ENCODE results near the gene APH1B. TPM values are rescaled to one million over a fixed set of nuclear protein-coding genes. Genes with fewer than 3 reads are reported as not detected.
A peak's percentile ranks its signal among the peaks of the same experiment; 100 is the strongest.

Gene APH1B
- total and polyA plus RNA-seq, 9 of the 15 experiments (the other 6 are each of a cell fraction or from before 2014, with no cell fraction given) = 5.1 to 9.7 (median 7.0) TPM

- no peaks in the 10 kb centered on the region for H3K79me2 ChIP-seq (ENCODE audit: control insufficient read depth, insufficient read depth, low read length)
- POLR2A ChIA-PET = interaction anchor here (0.6 kb wide), 1 partner anchor 83 kb away, joined by 3 read pairs; no protein-coding TSS in a partner anchor
- intact Hi-C loops (cut with micrococcal nuclease) (loop anchor here (10.0 kb wide), 1 partner anchor 332 kb away; no protein-coding TSS in a partner anchor), in situ Hi-C loops (cut with MboI) (loop anchor here (25.0 kb wide), 1 partner anchor 779 kb away; no protein-coding TSS in a partner anchor)
- H3K9me1 ChIP-seq (ENCODE audit: control insufficient read depth, insufficient read depth, low read length) = no peaks in the 10 kb centered on the region
- no peaks in the 10 kb centered on the region; a peak in 1 of 5 replicates for H3K4me1 ChIP-seq (replicated peaks in 1 of 2; ENCODE audit: control insufficient read depth in 2 of 2, insufficient read depth in 2 of 2, low read length in 2 of 2)
- no TSS peak for BruUV-seq (replicated peaks)
- no peaks in the 10 kb centered on the region for H3K27me3 ChIP-seq (ENCODE audit: control insufficient read depth in 2 of 2, insufficient read depth in 2 of 2, low read length in 2 of 2)
- H2AFZ ChIP-seq (ENCODE audit: low read depth, low read length) = no peak overlapping the region
- CTCF ChIA-PET (ENCODE audit: low intra/inter-chr PET ratio) = interaction anchor here (0.6 kb wide), 1 partner anchor 138 kb away, joined by 7 read pairs; no protein-coding TSS in a partner anchor
- no peaks in the 10 kb centered on the region for H4K20me1 ChIP-seq (replicated peaks; ENCODE audit: control insufficient read depth, insufficient read depth, low read length)
- no peak for FAIRE-seq
- H3K9ac ChIP-seq (ENCODE audit: insufficient read depth in 1 of 2, low read depth in 2 of 2, low read length in 2 of 2) = no peak overlapping the region
- peaks cover 8% of the 10 kb centered on the region; the same call in 1 of the 3 replicates for H3K36me3 ChIP-seq (ENCODE audit: control insufficient read depth, insufficient read depth, low read length)
- H3K4me2 ChIP-seq (ENCODE audit: insufficient read depth, low read length) = no peak overlapping the region
- TF ChIP-seq CEBPG (CRISPR knock-in tag; IDR thresholded peaks at IDR 0.05) (no peak), CEBPG (tag; conservative IDR thresholded peaks at IDR 0.05 in 1 of 2, IDR thresholded peaks at IDR 0.05 in 1 of 2) (peak; percentile 27 to 40; a peak in 1 of 4 replicates), HIVEP1 (CRISPR knock-in tag; IDR thresholded peaks at IDR 0.05) (no peak), CEBPB (tag; IDR thresholded peaks at IDR 0.05) (peak; percentile 87)
- no peak overlapping the region for H3K4me3 ChIP-seq
- H3K9me3 ChIP-seq (replicated peaks; ENCODE audit: control insufficient read depth, insufficient read depth, low read depth, low read length) = no peaks in the 10 kb centered on the region
- DNase-seq (ENCODE audit: extremely low read depth in 1 of 4, low spot score in 3 of 4) = no peak
- H3K27ac ChIP-seq (ENCODE audit: extremely low read depth, low read depth, low read length) = no peak overlapping the region
- ATAC-seq = peak; percentile 50; the same call in 1 of the 3 replicates
- WGBS (ENCODE audit: insufficient coverage, low coverage, missing lambda C conversion rate) = 74% methylated on average over 9 of the region's 9 CpGs
These were observed 5.7 kb downstream of the APH1B start for GRCh38 chr15:63283126-63283525.

GRCh38 chr15:63284335-63284734 lies 6.9 kb downstream of the APH1B start:
- intact Hi-C loops (cut with micrococcal nuclease) = loop anchor here (10.0 kb wide), 1 partner anchor 330 kb away; no protein-coding TSS in a partner anchor
- ATAC-seq (no peak), FAIRE-seq (no peak)
- TF ChIP-seq ZNF282 (CRISPR knock-in tag; IDR thresholded peaks at IDR 0.05) = no peak
- TF ChIP-seq NFYB (IDR thresholded peaks at IDR 0.05; ENCODE audit: extremely low read depth, insufficient read length) = no peak
- no peak for TF ChIP-seq THAP12 (CRISPR knock-in tag; IDR thresholded peaks at IDR 0.05)
- no peak for TF ChIP-seq RBFOX2 (IDR thresholded peaks at IDR 0.05; ENCODE audit: low read depth, low read length)
- TF ChIP-seq ATF1 (CRISPR knock-in tag; IDR thresholded peaks at IDR 0.05) = no peak
- TF ChIP-seq ATF1 (tag; IDR thresholded peaks at IDR 0.05) = 0 out of 2 replicates have a peak, but pooled peaks have one; percentile 11
- TF ChIP-seq ZNF134 (CRISPR knock-in tag; conservative IDR thresholded peaks at IDR 0.05) = no peak

More at GRCh38 chr15:63284335-63284734, 6.9 kb downstream of the APH1B start:
- in situ Hi-C loops (cut with MboI) = loop anchor here (25.0 kb wide), 1 partner anchor 778 kb away; no protein-coding TSS in a partner anchor
- no peaks in the 10 kb centered on the region for H3K27me3 ChIP-seq (ENCODE audit: control insufficient read depth in 2 of 2, insufficient read depth in 2 of 2, low read length in 2 of 2)
- no peaks in the 10 kb centered on the region for H3K79me2 ChIP-seq (ENCODE audit: control insufficient read depth, insufficient read depth, low read length)
- no peak for DNase-seq (ENCODE audit: extremely low read depth in 1 of 4, low spot score in 3 of 4)
- ChIA-PET CTCF (ENCODE audit: low intra/inter-chr PET ratio) (no interaction called here), POLR2A (interaction anchor here (1.2 kb wide), 1 partner anchor 221 kb away, joined by 3 read pairs; no protein-coding TSS in a partner anchor)
- 80% methylated on average over 6 of the region's 6 CpGs for WGBS (ENCODE audit: insufficient coverage, low coverage, missing lambda C conversion rate)
- H3K27ac ChIP-seq (ENCODE audit: extremely low read depth, low read depth, low read length) = no peak overlapping the region
- H3K4me2 ChIP-seq (ENCODE audit: insufficient read depth, low read length) = no peak overlapping the region
- H3K9me3 ChIP-seq (replicated peaks; ENCODE audit: control insufficient read depth, insufficient read depth, low read depth, low read length) = no peaks in the 10 kb centered on the region
- BruUV-seq (replicated peaks) = no TSS peak
- H3K4me1 ChIP-seq (replicated peaks in 1 of 2; ENCODE audit: control insufficient read depth in 2 of 2, insufficient read depth in 2 of 2, low read length in 2 of 2) = no peaks in the 10 kb centered on the region
- H4K20me1 ChIP-seq (replicated peaks; ENCODE audit: control insufficient read depth, insufficient read depth, low read length) = no peaks in the 10 kb centered on the region
- H3K4me3 ChIP-seq = no peak overlapping the region
- no peak overlapping the region for H2AFZ ChIP-seq (ENCODE audit: low read depth, low read length)
- no peaks in the 10 kb centered on the region for H3K9me1 ChIP-seq (ENCODE audit: control insufficient read depth, insufficient read depth, low read length)
- no peak overlapping the region for H3K9ac ChIP-seq (ENCODE audit: insufficient read depth in 1 of 2, low read depth in 2 of 2, low read length in 2 of 2)
- peaks cover 8% of the 10 kb centered on the region; the same call in 1 of the 3 replicates for H3K36me3 ChIP-seq (ENCODE audit: control insufficient read depth, insufficient read depth, low read length)
